ENCODE data around the gene CLN3. TPM values are rescaled to one million over a fixed set of nuclear protein-coding genes. Genes with fewer than 3 reads are reported as not detected.

Gene CLN3
- total and polyA plus RNA-seq, 9 of the 15 experiments (the other 6 are each of a cell fraction or from before 2014, with no cell fraction given): 2.5 to 27.1 (median 11.6) TPM

DNA sequence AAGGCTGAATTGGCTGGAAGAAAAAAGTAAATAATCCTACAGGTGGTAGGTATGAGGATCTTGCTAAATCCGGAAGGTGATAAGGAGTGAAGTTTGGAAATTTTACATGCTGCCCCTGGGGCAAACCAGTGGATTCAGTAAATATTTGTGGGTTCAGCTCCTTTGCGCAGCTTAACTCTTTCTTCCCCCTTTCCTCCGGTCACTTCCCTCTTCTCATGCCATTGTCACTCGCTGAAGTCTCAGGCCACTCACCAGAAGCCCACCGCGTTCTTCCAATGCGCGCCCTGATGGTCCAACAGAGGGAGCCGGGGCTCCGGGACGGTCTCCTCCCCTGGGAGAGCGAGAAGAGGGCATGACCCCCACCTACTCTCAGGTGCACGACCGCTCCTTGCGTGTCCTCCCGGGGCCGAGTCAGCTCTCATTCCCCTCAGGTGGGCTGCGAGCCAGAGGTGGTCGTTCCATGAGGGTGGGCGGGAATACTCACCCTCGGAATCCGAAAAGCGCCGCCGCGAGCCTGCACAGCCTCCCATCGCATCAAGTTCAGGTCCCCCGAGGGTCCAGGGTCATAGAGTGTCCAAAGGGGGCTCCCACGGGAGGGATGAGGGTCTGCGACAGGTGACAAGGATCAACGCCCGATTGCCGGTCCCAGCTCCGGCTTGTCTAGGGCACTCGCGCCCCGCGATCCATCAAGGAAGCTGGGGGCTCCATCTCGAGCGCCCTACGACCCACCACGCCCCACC, 474 bp downstream of the CLN3 start (continued):
- TF ChIP-seq, protein P1, sequence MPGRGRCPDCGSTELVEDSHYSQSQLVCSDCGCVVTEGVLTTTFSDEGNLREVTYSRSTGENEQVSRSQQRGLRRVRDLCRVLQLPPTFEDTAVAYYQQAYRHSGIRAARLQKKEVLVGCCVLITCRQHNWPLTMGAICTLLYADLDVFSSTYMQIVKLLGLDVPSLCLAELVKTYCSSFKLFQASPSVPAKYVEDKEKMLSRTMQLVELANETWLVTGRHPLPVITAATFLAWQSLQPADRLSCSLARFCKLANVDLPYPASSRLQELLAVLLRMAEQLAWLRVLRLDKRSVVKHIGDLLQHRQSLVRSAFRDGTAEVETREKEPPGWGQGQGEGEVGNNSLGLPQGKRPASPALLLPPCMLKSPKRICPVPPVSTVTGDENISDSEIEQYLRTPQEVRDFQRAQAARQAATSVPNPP (IDR thresholded peaks at IDR 0.05; ENCODE audit: borderline replicate concordance, insufficient read depth, insufficient read length): no peak
- TF ChIP-seq ELF2 (CRISPR knock-in tag; IDR thresholded peaks at IDR 0.05) (no peak), ZSCAN29 (IDR thresholded peaks at IDR 0.05) (no peak), MTA3 (IDR thresholded peaks at IDR 0.05; ENCODE audit: borderline replicate concordance) (peak; percentile 63), GATA2 (CRISPR knock-in tag; IDR thresholded peaks at IDR 0.05) (no peak), DACH1 (IDR thresholded peaks at IDR 0.05; ENCODE audit: partially characterized antibody) (no peak), EHMT2 (IDR thresholded peaks at IDR 0.05) (no peak), MAZ (CRISPR knock-in tag; conservative IDR thresholded peaks at IDR 0.05 in 1 of 2, IDR thresholded peaks at IDR 0.05 in 1 of 2) (peak in 1 of 2 experiments; percentile 38; a peak in 3 of 4 replicates), NFIC (IDR thresholded peaks at IDR 0.05) (peak; percentile 12; the same call in 1 of the 2 replicates), PHB2 (IDR thresholded peaks at IDR 0.05; ENCODE audit: low read depth) (no peak), EP400 (IDR thresholded peaks at IDR 0.05) (peak; percentile 6; the same call in 1 of the 2 replicates), NFIX (CRISPR knock-in tag; IDR thresholded peaks at IDR 0.05; ENCODE audit: low read depth) (no peak), ZEB2 (IDR thresholded peaks at IDR 0.05) (peak; percentile 35; the same call in 1 of the 2 replicates), NRF1 (conservative IDR thresholded peaks at IDR 0.05 in 1 of 2, IDR thresholded peaks at IDR 0.05 in 1 of 2) (peak; percentile 30 to 36; a peak in 1 of 4 replicates), HDGF (IDR thresholded peaks at IDR 0.05) (no peak), PRPF4 (IDR thresholded peaks at IDR 0.05; ENCODE audit: insufficient read depth, low read depth, low read length, poor library complexity, severe bottlenecking) (no peak), ZBTB17 (CRISPR knock-in tag; IDR thresholded peaks at IDR 0.05) (0 out of 2 replicates have a peak, but pooled peaks have one; percentile 19)
- TF ChIP-seq, protein P2, sequence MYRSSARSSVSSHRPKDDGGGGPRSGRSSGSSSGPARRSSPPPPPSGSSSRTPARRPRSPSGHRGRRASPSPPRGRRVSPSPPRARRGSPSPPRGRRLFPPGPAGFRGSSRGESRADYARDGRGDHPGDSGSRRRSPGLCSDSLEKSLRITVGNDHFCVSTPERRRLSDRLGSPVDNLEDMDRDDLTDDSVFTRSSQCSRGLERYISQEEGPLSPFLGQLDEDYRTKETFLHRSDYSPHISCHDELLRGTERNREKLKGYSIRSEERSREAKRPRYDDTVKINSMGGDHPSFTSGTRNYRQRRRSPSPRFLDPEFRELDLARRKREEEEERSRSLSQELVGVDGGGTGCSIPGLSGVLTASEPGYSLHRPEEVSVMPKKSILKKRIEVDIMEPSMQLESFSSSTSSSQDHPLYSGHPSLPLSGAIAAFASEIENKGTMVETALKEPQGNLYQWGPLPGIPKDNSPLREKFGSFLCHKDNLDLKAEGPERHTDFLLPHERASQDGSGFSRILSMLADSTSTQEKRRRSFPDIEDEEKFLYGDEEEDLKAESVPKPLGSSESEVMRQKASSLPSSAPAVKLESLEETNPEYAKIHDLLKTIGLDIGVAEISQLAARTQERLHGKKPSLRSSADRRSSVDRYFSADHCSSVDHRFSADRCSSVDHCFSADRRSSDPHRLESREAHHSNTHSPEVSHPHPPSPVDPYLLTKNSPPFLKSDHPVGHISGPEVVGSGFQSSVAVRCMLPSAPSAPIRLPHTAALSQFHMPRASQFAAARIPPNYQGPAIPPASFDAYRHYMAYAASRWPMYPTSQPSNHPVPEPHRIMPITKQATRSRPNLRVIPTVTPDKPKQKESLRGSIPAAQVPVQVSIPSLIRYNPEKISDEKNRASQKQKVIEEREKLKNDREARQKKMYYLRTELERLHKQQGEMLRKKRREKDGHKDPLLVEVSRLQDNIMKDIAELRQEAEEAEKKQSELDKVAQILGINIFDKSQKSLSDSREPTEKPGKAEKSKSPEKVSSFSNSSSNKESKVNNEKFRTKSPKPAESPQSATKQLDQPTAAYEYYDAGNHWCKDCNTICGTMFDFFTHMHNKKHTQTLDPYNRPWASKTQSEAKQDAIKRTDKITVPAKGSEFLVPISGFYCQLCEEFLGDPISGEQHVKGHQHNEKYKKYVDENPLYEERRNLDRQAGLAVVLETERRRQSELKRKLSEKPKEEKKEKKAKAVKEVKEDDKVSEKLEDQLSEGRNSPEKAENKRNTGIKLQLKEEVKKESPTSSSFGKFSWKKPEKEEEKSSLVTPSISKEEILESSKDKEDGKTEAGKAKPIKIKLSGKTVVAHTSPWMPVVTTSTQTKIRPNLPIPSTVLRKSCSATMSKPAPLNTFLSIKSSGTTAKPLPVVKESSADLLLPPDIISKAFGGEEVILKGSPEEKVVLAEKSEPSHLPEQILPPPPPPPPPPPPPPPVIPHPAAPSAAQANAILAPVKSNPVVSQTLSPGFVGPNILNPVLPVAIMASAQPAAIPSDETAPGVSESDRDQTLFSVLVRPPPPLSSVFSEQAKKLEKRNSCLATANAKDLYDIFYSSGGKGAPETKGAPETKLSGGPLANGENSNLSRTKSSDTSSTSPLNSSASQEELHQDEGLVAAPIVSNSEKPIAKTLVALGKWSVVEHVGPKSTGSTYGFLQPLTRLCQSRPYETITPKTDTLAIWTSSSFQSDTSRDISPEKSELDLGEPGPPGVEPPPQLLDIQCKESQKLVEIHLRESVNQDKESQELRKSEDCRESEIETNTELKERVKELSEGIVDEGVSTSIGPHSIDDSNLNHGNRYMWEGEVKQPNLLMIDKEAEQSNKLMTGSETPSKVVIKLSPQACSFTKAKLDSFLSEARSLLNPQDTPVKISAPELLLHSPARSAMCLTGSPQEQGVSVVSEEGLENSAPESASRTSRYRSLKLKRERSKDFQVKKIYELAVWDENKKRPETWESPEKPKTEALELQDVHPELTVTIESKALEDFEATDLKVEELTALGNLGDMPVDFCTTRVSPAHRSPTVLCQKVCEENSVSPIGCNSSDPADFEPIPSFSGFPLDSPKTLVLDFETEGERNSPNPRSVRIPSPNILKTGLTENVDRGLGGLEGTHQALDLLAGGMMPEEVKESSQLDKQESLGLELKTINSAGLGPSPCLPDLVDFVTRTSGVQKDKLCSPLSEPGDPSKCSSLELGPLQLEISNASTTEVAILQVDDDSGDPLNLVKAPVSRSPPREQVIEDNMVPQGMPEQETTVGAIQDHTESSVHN (IDR thresholded peaks at IDR 0.05; ENCODE audit: borderline replicate concordance in 1 of 2, low read depth in 1 of 2): no peak
- TF ChIP-seq, protein P3, sequence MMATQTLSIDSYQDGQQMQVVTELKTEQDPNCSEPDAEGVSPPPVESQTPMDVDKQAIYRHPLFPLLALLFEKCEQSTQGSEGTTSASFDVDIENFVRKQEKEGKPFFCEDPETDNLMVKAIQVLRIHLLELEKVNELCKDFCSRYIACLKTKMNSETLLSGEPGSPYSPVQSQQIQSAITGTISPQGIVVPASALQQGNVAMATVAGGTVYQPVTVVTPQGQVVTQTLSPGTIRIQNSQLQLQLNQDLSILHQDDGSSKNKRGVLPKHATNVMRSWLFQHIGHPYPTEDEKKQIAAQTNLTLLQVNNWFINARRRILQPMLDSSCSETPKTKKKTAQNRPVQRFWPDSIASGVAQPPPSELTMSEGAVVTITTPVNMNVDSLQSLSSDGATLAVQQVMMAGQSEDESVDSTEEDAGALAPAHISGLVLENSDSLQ (IDR thresholded peaks at IDR 0.05): no peak
